Caki2 (cell line): ENCODE measurements around the gene TLE3. TPM values are rescaled to one million over a fixed set of nuclear protein-coding genes. Genes with fewer than 3 reads are reported as not detected.

Experiments
- DNase-seq: peaks from one replicate; pipeline ENCODE4 v3.0.0-alpha.2; 2015; ENCODE audit warnings: low read depth
- in situ Hi-C: cut with HindIII; loops from 2 replicates; pipeline ENCODE4 v1.10.0; 2016; ENCODE audit warnings: low sequenced_read_pairs, low pct_unique_long_range_greater_than_20kb, mixed read lengths
- total RNA-seq: library from RNA; depleted of rRNA; stranded (reverse); fragments of >200 nt; shearing (Covaris generic); gene quantifications from 2 replicates; pipeline ENCODE4 v1.2.3, GENCODE V29; 2014; ENCODE audit warnings: low replicate concordance

TLE3 gene
- total RNA-seq, 1 experiment from 2014 or later, result 41.6 TPM

DNA sequence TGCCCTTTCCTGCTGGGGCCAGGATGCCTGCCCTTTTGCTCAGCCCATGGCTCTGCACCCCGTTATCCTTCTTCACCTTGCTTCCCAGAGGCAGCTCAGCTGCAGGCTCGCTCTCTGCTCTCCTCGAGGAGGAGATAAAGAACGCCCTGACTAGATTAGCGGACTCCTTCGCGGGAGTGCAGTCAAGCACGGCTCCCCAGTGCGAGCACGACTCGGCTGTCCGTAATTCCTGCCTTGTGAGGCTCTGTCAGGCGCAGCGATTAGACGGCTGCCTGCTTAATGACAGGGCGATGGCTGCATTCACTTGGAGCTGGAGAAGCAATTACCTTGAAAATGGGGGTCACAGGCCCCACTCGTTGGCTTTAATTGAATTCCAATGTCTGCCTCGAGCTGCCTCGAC is 25.9 kb downstream of the TLE3 start:
- in situ Hi-C loops, result no loop called here
- DNase-seq, result no peak

DNA sequence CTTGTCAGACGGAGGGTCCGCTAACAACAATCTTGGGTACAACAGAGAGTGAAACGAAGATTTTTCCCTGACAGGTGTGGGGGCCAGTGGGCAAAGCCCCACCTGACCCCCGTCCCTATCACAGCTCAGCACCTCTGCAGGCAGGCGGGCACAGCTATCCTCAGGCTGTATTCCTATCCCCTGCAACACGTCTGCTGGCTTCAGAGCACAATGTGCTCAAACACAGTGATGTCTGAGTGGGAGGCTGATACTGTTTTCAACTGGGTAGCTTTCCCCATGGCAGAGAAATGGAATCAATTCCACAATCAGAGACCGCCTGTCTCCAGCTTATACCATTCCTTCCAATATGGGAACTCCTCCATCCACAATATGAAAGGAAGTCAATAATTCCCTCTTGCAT is 28.0 kb downstream of the TLE3 start:
- no peak for DNase-seq
- in situ Hi-C loops, result no loop called here

DNA sequence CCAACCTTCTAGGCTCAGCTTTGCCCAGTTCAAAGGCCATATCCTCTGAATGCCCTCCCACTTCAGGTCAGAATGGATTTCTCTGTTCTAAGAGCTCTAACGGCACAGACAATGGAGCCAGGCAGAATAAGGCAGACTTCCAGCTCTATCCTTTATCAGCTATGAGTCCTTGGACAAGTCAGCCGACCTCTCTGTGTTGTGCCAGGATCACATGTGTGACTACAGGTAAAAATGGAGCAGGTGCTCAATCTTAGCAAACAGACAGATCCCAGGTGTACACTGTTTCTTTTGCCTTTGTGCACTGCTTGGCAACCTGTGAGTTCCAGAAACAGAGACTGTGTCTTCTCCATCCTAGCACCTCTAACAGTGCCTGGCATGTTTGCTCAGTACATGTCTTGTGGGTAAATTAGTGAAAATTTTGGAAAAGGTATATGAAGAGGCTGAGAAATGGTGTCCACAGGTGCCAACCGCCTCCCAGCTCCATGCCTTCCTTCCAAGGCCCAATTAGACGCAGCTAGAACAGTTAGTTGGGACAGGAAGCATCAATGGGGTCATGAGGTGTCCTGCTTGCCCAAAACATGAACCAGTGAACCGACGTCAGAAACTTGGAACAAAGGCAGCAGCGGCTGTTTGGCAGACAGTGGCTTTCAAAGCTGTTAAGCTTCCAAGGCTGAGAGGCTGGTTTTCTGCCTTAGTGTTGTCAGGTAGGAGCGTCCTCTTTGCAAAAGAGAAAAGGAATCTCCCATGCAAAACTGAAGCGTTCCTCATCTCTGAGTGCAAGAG is 28.7 kb downstream of the TLE3 start:
- in situ Hi-C loops, result no loop called here
- DNase-seq, result no peak

- in situ Hi-C loops, result no loop called here
These were observed 30.0 kb downstream of the TLE3 start for GRCh38 chr15:70067681-70068080.

DNA sequence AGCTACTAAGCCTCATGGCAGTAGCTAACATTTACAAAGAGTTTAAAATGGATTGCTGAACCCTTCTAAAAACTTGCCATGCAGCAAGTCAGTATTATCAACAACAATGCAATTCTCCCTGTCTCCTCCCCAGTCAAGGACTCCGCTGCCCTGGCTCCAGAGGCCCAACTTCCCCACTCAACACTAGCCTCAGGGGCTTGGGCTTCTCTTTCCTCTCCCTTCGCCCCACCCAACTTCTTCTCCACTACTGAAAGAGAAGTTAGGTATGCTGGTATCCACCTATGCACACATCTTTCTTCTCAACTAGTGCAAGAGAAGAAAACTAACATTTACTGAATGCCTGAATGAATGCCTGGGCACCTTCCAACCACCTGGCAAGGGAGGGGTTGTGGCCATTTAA is 30.7 kb downstream of the TLE3 start:
- in situ Hi-C loops, result no loop called here

More at GRCh38 chr15:70067681-70068080, 30.0 kb downstream of the TLE3 start:
- no peak for DNase-seq

DNA sequence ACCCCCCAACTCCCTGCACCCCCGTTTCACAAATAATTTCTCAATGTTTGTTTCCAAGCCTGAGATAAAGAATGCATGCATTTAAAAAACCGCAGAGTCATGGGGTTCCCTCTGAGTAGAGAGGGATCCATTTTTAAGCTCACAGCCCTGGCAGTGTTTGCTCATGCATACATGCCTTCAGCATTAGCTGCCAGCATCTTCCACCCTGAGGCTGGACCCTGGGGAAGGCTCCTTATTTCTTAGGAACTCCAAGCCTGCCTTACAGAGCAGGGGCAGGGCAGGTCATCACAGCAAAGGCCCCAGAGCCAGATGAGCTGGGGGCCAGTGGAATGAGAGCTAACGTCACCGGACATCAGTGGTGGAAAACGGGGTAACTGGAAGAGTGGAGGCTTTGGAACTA is 31.3 kb downstream of the TLE3 start:
- no peak for DNase-seq
- in situ Hi-C loops, result no loop called here

More for the DNA sequence above, 30.7 kb downstream of the TLE3 start:
- no peak for DNase-seq

DNA sequence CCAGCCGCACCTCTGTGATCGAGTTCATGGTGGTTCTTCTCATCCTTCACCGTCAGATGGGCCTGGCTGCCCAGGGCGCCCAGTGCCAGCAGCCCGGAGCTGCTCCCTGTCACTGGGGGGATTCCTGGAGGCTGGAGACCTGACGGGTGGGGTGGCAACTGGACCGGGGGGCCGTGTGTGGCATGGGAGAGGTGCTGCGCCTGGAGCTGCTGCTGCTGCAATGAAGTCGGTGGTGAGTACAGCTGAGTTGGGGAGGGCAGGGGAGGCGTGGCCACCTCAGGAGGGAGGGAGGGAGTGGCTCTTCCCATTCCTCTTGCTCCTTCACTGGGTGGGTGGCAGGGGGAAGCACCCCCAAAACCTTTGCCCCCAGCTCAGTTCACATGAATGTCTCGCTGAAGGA is 31.7 kb downstream of the TLE3 start:
- in situ Hi-C loops, result no loop called here
- no peak for DNase-seq

DNA sequence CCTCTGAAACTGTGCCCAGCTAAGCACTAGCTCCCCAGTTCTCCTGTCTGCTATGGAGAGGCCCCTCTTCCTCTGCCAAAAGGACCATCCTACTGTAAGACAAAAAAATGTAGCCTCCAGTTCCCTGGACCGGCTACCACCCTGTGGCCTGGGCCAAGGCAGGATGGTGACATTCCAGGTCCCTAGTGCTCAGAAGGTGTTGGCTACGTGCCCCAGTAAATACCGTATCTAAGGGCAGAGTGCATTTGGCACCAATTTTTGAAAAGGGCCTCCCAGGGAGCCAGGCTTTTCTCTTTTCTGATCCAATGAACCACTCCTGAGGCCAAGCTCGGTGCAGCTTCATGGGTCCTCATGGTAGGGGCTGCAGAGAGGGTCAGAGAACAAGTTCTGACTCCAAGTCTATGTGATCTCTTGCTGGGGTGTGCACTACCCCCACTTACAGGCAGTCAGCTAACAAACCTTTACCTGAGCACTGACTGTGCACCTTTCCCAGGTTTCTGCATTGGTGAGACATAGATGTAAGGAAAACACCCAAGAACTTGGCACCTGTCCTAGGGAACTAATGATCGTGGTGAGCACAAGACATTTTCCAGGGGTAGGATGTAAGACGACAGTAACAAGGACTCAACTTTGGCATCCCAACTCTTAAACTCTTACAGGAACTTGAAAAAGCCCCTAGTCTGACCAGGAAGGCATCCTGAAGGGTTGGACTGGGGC is 32.6 kb downstream of the TLE3 start:
- DNase-seq, result no peak
- in situ Hi-C loops, result no loop called here

- in situ Hi-C loops, result no loop called here
- DNase-seq, result no peak
These were observed 33.3 kb downstream of the TLE3 start for GRCh38 chr15:70064441-70064840.

- DNase-seq, result no peak
- in situ Hi-C loops, result no loop called here
These were observed 33.7 kb downstream of the TLE3 start for GRCh38 chr15:70063980-70064379.

GRCh38 chr15:70063261-70063925 is 34.3 kb downstream of the TLE3 start:
- in situ Hi-C loops, result no loop called here
- DNase-seq, result no peak

DNA sequence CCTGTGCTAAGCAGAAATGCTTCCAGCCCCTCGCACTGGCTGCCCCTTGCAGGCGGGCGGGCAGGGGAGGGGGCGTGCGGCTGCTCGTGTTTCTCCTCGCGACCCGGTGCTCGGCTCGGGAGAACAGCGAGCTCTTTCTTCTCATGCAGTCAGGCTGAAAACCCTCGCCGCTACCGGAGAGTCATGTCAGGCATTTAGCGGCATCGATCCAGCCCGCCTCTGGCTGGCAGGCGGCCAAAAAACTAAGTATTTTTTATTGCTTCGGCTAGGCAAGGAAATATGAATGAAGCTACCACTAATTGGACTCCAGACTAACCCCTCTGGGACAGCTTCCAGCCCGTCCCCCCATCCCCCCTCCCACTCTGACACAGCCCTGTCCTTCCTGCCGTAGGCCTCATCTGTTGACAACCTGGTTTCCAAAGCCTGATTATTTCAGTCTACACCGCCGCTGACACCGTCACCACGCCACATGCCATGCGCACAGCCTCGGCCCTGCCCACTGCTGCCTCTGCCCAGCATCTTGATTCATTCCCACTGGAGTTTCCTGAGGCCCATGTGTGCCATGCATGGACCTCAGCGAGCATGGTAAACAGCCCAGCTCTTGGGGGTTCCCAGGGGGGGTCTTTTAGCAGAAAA is 35.3 kb downstream of the TLE3 start:
- in situ Hi-C loops, result no loop called here
- DNase-seq, result peak; percentile 18

DNA sequence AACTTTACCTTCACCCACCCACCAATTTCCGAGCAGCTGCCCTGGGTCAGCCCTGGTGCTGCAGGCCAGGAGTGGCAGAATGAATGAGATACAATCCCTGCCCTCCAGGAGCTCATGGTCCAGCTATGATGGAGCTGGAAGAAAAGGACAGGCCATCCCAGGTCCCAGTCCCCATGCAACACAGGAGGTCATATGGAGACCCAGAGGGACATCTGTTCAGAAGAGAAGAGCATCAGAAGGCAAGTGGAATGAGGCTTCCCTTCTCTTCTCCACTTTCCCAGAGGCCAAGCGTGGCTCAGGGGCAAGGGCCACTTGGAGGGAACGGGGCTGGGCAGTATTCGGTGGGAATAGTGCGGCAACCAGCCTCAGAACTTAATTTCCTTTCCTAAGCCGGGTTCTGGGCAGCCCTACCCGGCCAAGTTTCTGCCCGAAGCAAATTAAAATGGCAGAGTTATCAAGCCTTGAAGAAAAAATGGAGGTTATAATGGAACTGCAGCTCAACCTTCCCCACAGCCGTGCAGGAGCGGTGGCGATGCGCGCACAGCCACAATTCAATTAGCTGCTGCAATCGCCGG is 35.9 kb downstream of the TLE3 start:
- in situ Hi-C loops, result no loop called here
- DNase-seq, result no peak

DNA sequence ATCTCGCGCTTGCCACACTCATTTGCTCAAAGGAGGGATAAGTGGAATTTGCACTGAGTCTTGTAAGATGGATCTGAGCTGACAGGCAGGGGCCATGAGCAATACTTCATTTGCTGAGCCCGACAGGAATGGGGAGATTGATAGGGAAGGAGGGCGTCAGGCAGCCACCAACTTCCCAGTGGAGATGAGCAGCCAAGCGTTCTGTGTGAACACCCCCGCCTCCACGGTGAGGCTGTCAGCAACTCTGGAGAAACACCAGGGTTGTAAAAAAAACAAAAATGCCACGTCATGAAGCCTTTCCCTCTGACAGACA is 36.8 kb downstream of the TLE3 start:
- in situ Hi-C loops, result no loop called here

GRCh38 chr15:70060214-70060992 is 37.3 kb downstream of the TLE3 start:
- no peak for DNase-seq
- in situ Hi-C loops, result no loop called here

More for the DNA sequence above, 36.8 kb downstream of the TLE3 start:
- peak; percentile 83 for DNase-seq

DNA sequence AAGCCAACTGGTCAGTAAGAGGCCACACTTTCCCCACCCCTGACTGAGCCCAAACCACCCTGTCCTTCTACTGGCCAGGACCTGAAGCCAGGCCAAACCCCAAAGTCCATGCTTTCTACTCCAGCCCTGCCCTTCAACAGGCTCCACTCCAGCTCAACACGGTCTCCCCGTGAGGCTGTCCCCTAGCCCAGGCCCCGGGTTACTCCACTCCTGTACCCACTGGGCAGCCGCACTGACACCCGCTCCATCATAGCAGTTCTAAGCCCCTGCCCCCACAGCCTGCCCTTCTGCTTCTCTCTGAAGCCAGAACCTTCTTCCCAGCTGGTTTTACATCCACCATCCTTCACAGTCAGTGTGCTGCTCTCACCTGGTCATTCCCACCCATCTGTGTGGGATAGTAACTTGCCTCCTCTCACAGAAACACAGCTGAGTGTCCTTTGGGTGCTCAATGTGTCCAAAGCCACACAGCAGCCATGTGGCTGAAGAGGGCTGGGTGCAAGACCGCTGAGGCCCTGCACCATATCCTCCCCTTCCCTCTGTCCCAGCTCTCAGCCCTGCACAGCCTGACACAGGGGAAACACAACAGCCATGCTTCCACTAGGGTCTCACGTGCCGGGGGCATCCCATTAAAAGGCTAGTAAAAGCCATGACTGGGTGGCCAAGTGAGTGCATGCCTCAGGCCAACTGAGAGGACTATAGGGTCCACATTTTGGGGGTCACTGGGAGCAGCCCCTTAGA is 38.1 kb downstream of the TLE3 start:
- in situ Hi-C loops, result no loop called here
- DNase-seq, result no peak

DNA sequence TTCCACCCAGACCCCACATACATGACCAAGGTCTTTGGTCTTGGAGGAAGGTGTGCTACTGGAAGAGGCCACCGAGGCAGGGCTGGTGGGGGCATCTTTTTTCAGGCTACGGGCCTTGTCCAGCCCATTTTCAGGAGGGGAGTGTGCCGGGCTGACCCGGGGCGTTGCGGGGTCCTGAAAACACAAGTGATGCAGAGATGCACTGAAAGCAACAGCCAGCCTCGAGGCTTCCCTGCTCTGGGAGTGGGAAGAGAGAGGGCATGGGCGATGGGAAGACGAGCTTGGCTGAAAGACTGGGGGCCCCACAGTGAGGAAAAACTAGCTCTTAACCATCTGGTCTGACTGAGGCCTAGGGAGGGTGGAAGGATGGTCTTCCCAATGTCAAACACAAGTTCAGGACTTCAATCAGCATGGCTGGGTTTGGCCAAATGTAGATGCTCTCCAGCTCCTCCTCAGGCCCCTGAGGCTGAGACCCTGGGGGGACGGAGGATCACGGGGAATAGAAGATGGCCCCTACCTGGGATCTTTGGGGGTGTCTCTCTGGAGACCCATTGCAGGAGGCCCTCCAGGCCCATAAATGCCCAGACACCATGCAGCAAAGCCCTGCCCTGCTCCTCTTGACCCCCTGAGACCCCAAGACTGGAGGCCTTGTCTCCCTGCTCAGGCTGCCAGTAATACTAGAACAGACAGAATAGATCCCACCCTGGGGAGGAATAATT is 38.9 kb downstream of the TLE3 start:
- in situ Hi-C loops, result no loop called here

More for the DNA sequence above, 38.9 kb downstream of the TLE3 start:
- DNase-seq, result no peak
